Inferior parietal cortex (tissue), 1 donor: ENCODE results near the gene ZNF732.
"Not testable (repeated sequence)": the region's sequence is repeated elsewhere in the genome, so short reads cannot be mapped to it uniquely, and the experiment has no call there.

Experiments
- DNase-seq: peaks from one replicate; pipeline ENCODE4 v3.0.0-alpha.2; 2016; ENCODE audit errors: extremely low spot score

The ZNF732 gene

GRCh38 chr4:304969-305680 is at the start of gene ZNF732:
Gene ZNF732 (minus strand): TSS chr4:305474. CDS start chr4:305310, 164 bp downstream.
- DNase-seq = peak; percentile 11

- no peak for DNase-seq
Measured at GRCh38 chr4:340011-340410, 34.7 kb upstream of the ZNF732 start.

- DNase-seq = no peak
Measured at GRCh38 chr4:338759-339097, 33.5 kb upstream of the ZNF732 start.

- peak; percentile 5 for DNase-seq
Measured at GRCh38 chr4:337932-338758, 32.9 kb upstream of the ZNF732 start.

GRCh38 chr4:337143-337931 is 32.1 kb upstream of the ZNF732 start, which contains the start of gene ZNF141:
Gene ZNF141 (plus strand): TSS chr4:337814. CDS start chr4:337984, 170 bp downstream.
- peak; percentile 99 for DNase-seq

- no peak for DNase-seq
Measured at GRCh38 chr4:336893-337142, 31.5 kb upstream of the ZNF732 start.

GRCh38 chr4:336099-336892 is 31.0 kb upstream of the ZNF732 start:
- DNase-seq = peak; percentile 24

GRCh38 chr4:335515-335914 is 30.2 kb upstream of the ZNF732 start:
- DNase-seq = no peak

GRCh38 chr4:328729-329128 is 23.5 kb upstream of the ZNF732 start:
- no peak for DNase-seq

- no peak for DNase-seq
Measured at GRCh38 chr4:314296-314903, 9.1 kb upstream of the ZNF732 start.

- no peak for DNase-seq
Measured at GRCh38 chr4:309807-310206, 4.5 kb upstream of the ZNF732 start.

- DNase-seq = no peak
Measured at GRCh38 chr4:306551-306961, 1.3 kb upstream of the ZNF732 start.

GRCh38 chr4:304516-304915 is 758 bp downstream of the ZNF732 start:
- DNase-seq = not testable (repeated sequence)

GRCh38 chr4:302381-302780 is 2.9 kb downstream of the ZNF732 start:
- no peak for DNase-seq

GRCh38 chr4:294732-295131 is 10.5 kb downstream of the ZNF732 start:
- DNase-seq = no peak

GRCh38 chr4:288891-289290 is 16.4 kb downstream of the ZNF732 start:
- no peak for DNase-seq

GRCh38 chr4:273309-274017 is 31.8 kb downstream of the ZNF732 start:
- DNase-seq = no peak

GRCh38 chr4:271492-272103 is 33.7 kb downstream of the ZNF732 start:
- DNase-seq = no peak

- not testable (repeated sequence) for DNase-seq
Measured at GRCh38 chr4:259240-259639, 46.0 kb downstream of the ZNF732 start.

- no peak for DNase-seq
Measured at GRCh38 chr4:256492-256891, 48.8 kb downstream of the ZNF732 start.
